Stimulated activated CD8-positive, alpha-beta memory T cell treated with anti-CD3 and anti-CD28 coated beads, Interleukin-2, amount 100 ng/mL, for 48 hours (primary cell): Measurements from ENCODE around the gene TEX261.
"Not testable (repeated sequence)": the region's sequence is repeated elsewhere in the genome, so short reads cannot be mapped to it uniquely, and the experiment has no call there.

Experiments used
- DNase-seq, 2 donors: peaks; one replicate each; pipeline ENCODE4 v3.0.0-alpha.2; 2020; ENCODE audit warnings: low read depth in 2 of 2

The TEX261 gene

DNA sequence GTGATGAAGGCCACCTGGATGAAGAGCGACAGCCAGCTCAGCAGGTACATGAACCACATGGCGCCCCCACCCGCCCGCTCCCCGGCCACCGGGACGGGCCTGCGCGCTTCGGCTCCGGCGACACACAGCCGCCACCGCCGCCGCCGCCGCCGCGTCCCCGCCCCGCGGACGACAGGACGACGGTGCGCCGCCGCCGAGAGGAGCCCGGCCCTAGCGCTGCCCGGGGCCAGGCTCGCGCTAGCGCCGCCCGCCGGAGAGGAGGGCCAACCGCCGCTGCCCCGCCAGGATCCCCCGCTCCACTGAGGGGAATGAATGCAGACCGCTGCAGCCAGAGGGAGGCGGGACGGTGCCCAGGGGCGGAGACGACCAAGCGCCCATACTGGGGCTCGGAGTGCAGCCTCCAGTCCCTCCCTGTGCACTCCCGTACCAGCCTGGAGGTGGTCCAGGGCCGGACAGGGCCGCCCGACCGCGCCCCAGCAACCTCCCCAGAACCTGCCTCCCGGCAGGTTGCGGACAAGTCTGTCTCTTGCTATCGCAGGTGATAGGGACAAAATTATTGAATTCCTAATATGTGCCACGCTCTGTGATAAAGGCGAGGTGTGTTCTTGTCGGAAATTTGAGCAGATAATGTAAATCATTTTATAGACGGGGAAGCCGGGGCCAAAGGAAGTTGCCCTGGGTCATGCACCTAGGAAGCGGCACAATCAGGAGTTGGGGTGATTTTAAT, at the start of gene TEX261:
TSS of gene TEX261 (minus strand) at position 175 of the 727 bp plus-strand sequence. CDS start at position 59, 116 bp downstream.
- peak; percentile 91 to 92 for DNase-seq

DNA sequence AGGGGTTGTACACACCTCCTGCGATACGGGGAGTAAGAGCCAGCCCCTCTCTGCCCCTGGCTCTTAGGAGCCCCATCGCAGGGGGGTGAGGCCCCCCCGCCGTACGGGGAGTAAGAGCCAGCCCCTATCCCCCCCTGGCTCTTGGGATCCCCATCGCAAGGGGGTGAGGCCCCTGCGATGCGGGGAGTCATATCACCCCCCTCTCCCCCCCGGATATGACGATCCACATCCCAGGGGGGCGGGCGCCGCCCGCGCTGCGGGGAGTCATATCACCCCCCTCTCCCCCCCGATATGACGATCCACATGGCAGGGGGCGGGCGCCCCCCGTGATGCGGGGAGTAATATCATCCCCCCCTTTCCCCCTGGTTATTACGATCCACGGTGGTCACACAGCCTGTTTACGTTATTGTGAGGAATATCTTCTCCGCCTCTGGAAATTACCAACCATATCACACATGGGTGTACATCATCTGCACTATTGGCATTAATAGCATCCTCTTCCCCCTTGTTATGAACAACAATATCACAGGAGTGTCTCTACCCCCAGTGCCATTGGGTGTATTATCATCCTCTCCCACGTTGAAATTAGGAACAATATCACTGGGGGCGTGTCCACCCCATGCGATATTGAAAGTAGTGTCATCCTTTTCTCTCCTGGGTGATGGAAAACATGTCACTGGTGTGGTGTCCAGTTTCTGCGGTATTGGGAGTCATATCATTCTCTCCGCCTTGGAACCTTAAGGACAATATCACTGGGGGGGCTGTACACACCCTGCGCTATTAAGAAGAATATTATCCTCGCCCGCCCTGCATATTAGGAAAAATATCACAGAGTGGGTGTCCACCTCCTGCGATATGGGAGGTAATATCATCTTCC, 49.1 kb upstream of the TEX261 start:
- no peak for DNase-seq

DNA sequence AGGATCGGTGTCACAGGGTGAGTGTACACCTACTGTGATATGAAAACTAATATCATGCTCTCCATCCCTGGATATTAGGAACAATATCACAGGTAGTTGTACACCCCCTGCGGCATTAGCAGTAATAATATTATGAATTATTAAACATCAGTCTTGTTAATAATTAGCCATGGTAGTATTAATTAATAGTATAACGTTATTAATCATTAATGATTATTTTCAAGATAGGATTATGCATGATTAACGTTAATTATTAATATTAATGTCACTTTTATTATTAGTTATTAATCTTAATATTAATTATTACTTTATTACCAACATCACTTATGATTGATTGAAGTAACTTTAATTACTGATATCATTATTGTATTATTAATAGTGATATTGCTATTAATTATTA, 47.6 kb upstream of the TEX261 start:
- DNase-seq = no peak

DNA sequence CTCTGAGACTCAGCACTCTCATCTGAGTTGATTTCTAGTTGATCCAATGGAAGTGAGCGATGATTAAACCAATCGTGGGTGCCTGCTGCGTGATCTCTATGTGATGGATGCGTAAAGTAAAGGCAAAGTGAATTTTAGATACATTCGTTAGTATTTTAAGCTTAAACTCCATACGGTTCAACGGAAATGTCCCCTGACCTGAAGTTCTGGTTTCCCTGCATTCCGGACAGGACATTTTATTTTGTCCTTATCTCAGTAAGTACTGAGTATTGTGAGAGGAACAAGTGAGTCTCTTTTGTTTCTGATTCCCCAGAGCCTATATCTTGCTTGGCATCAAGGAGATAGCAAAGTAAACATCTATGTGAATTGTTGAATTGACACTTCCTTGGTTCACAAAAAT, 41.6 kb upstream of the TEX261 start:
- DNase-seq = not testable (repeated sequence)

DNA sequence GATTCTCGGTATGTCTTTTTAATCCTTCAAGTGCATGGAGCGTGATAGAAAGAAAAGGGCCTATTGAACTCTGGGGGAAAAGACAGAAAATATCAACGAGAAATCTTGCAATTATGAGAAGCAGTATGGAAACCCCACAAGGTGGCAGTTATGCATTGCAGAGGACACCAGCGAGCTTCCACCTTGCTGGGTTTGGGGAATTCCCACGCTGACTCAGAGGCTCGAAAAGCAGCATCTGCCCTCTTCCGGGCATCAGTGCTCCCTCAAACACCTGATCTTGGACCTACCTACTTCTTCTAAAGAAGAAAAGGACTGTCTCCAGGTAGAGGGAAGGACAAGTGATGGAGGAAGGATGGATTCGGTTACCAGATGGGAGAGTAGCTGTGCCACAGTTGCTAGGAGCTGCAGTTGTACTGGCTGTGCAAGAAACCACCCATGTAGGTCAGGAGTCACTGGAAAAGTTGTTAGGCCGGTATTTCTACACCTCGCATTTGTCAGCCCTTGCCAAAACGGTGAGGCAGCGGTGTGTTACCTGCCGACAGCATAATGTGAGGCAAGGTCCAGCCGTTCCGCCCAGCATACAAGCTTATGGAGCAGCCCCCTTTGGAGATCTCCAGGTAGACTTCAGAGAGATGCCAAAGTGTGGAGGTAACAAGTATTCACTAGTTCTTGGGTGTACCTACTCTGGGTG, 29.0 kb upstream of the TEX261 start:
- peak; percentile 20 to 48 for DNase-seq

DNA sequence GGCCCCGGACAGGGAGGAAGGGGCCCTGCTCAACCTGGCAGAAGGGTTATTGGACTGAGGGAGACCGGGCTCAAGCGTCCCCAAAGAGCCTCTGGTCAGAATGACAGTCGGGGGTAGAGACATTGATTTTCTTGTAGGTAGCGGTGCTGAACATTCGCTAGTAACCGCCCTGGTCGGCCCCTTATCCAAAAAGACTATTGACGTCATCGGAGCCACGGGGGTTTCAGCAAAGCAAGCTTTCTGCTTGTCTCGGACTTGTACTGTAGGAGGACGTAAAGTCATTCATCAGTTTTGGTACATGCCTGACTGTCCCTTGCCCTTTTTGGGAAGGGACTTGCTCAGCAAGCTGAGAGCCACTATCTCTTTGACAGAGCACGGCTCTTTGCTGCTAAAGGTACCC, 26.7 kb upstream of the TEX261 start:
- DNase-seq = not testable (repeated sequence)

DNA sequence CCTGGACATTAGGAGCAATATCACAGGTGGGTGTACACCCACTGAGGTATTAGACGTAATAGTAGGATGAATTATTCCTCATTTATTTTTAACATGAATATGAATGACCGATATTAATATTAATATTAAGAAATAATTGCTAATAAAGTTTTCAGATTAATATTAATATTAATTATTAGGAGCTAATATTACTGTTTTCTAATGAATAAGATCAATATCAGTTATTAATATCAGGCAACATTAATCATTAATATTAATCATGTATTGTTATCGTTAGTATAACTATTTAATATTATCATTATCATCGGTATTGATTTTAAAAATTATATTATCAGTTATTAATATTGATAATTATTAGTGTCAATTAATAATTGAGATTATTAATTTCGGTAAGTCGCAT, 25.3 kb upstream of the TEX261 start:
- DNase-seq = not testable (repeated sequence)

DNA sequence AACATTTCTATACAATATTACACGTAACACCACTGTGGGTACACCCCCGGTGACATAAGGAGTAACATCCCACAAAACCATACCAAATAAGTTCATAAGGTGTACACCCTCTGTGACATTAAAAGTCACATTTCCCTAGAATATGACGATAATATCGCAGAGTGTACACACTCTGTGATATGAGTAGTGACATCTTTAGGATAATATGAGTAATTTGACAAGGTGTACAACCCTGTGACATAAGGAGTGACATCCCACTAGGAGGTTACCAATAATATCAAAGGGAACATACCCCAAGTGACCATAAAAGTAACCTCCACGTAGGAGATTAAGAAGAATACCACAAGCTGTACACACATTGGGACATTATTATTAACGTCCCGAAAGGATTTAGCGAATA, 24.0 kb upstream of the TEX261 start:
- DNase-seq = no peak

DNA sequence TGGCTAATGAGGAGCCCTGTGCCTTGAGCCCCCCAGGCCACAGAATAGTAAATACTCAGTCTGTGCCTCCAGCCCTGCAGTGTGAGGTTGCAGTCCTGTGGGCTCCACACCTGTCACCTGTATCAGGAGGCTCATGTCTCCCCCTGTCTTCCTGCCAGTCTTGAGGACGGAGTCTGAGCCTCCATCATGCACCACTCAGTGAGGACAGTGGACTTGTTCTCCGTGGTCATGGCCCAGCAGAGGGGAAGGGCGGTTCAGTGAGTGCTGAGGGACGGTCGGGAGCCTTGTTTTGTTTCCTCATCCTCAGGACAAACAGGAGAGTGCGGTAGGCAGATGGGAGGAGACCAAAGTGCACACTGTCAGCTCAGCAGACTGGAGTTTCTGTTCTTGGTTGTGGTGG, 17.1 kb upstream of the TEX261 start:
- not testable (repeated sequence) for DNase-seq

DNA sequence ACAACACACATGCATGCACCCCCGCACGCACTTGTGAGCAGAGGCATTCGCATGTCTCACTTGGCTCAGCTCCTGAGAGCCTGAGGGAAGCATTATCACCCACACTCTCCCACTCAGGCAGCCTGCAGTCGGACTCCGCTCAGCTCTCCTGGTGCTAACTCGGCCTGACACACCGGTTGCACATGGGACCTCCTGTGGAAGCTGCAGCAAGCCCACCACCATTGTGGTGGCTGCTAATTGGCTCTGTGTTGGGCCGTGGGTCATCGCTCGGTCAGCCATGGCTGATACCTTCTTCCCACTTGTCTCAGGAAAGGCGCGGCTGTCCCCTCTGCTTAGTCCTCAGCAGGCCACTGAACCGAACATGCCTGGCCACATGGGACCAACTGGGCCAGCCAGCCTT, 13.7 kb upstream of the TEX261 start:
- no peak for DNase-seq

DNA sequence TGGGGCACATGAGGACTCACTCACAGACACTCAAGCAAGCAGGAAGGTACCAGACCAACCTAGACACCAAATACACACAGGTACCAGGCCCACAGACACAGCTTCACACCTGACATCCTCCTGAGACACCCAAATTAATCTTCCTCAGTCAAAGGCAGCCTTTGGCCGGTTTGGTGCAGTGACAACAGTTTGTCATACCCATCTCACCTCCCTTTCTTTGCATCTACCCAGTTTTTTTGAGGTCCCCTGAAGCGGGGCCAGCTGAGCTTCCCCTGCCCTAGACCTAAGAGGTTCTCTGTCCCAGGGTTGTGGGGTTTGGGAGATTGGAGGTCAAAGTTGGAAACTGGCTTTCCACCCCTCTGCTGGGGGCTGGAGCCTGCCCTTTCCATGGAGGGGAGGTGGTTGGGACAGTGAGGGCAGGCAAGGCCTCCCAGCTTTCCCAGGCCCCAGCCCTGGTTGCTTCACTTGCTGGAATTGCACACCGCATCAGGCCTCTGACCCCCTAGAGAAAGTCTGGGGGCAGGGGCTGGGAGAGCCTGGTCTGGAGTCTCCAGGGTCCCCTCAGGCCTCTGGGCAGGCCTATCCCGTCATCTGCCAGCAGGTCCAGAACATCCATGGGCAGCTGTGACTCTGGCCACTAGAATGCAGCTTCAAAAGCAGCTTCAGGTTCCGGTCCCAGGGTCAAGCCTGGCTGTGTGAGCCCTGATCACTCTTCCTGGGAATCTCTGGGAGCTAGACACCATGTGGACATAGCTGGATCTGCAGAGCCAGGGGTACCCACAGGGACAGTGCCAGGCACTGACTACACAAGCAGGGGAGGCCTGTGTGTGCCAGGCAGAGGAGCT, 12.5 kb upstream of the TEX261 start:
- DNase-seq = no peak

DNA sequence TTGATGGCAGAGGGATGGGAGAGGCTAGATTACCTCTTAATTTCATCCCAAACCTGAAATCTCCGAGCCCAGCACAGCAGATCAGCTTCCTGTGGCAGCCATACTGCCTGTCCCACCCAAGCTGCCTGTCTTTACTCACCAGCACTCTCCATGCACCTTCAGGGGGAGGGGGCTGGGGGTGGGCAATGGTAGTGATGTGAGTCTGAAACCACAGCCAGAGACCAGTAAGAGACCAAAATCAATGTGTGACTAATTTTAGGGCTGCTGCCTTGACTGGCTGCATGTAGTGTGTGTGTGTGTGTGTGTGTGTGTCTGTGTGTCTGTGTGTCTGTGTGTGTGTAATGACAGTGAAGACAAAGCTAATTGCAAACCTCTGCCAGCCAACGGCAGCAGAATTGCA, 11.7 kb upstream of the TEX261 start:
- DNase-seq = no peak

DNA sequence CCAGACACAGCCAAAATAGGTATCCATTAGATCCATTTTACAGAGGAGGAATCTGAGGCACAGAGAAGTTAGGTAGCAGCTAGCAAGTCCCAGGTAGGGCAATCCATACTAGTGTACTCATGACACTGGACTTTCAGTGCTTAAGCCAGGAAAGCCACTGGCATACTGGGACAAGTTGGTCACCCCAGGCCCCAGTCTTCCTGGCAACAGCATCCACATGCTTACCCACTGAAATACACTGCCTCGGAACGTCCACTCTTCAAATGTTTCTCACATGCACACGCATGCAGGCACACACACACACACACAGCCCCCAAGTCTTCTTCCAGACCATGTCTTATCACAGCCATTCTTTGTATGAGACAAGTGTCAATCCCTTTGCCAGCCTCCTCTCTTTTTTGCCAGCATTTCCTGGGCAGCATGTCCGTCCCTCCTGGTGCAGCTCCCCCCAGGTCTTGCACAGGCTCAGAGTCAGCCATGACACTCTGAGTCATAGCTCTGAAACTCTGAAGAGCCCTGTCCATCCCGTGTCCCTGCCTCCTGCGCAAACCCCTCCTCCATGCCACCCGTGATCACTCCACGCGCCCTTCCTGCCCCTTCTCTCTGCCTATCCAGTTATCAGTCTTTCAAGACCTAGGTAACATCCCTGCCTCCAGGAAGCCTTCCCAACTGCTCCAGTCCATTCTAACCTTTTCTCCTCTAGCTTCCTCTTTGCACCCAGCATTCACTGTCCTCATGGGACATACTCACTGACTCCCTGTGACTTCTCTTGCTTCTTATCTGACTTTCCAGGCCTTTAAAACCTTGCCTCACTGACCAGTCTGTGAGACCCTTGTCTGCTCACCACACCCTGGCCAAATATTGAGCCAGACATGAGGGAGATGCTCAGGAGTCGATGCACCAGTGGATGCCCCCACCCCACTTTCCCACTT, 10.9 kb upstream of the TEX261 start:
- no peak for DNase-seq

DNA sequence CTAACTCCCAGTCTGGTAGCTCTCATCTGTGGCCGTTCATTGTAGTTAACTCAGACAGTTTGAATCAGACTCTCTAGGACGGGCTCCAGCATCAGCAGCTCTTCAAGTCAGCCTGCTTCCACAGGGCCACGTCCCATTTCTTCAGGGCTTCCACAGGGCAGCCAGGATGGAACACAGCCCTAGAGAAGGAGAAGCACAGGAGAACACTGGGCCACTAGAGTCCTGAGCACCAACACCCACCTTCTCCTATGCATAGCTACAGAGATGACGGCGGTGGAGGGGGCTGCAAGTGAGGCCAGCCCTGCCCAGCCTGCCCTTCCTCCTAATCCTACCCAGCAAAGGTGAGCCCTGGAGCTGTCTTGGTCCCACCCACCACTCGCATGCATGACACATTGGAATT, 10.2 kb upstream of the TEX261 start:
- no peak for DNase-seq

DNA sequence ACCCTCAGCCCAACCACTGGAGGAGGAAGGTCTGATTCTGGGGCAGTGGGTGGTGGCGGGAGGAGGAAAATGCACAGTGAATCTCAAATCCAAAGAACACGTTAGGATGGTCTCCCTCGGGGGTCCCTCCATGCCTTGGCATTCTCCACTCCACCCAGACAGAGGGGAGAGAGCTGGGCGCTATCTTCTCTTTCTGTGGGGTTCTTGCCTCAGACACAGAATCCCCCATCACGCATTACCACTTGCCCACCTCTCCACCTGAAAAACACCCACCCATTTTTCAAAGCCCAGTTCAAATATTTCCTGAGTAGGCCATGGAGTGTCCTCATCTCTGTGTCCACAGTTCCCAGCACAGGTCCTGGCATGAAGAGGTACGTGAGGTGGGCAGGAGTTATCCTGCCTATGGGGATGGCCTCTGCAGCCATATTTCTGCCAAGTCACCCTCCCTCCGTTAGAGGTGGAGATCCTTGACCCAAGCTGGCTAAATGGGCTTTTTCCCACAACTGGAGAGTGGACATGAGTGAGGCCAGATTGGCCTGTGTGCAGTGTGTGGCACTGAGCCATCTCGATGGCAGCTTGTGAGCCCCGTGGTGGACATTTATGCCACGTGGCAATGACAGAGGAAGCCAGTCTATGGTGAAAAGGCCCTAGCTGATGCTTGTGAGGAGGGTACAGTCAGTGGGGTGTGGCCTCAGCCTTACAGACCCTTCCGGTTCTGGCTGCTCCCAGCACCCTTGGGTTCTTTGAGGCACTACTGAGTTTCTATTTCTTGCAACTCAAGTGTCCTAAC, 9.5 kb upstream of the TEX261 start:
- no peak for DNase-seq

DNA sequence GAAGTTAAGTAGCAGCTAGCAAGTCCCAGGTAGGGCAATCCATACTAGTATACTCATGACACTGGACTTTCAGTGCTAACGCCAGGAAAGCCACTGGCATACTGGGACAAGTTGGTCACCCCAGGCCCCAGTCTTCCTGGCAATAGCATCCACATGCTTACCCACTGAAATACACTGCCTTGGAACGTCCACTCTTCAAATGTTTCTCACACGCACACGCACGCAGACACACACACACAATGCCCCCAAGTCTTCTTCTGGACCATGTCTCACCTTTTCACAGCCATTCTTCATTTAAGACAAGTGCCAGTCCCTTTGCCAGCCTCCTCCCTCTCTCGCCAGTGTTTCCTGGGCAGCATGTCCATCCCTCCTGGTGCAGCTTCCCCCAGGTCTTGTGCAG, 8.7 kb upstream of the TEX261 start:
- DNase-seq = no peak

DNA sequence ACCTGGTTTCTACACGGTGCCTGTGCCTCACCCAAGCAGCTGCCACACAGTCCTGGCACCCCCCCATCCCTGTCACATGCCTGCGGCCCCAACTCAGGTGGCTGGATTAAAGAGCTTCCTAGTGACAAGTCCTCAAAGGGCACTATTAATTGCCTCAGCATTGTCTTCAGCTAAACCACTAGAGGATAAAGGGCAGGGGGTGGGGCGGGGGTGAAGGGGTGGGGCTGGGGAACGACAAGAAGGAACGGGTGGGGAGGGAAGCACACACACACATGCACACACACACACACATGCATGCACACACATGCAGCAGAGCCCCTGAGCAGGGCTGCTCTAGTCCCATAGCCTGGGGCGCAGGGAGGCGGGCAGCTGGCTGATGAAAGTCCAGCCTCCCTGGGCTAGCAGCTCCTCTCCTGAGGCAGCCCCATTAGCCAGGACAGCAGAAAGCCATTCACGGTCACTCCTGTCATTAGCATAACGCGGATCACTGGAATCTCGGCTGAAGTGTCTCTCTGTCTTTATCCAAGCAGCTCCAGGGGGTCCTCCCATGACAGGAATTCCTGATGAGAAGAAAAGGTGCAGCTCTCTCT, 7.4 kb upstream of the TEX261 start:
- DNase-seq = no peak

DNA sequence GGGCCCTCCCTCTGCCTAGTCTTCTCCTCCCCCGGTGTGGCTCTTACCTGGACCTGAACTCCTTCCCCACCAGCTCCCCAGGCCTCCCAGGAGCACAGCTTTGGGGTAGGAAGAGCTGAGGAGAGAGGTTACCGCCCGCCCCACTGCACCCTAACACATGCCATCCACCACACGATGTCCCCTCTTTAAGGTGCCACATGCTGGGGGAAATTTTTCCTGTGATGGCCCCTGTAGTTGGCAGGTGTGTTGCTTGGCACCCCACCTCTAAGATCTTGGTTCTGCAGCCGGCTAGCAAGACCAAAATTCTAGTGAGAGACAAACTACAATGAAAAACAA, 6.9 kb upstream of the TEX261 start:
- DNase-seq = no peak
